ENCODE results near the gene CFAP92.

DNA sequence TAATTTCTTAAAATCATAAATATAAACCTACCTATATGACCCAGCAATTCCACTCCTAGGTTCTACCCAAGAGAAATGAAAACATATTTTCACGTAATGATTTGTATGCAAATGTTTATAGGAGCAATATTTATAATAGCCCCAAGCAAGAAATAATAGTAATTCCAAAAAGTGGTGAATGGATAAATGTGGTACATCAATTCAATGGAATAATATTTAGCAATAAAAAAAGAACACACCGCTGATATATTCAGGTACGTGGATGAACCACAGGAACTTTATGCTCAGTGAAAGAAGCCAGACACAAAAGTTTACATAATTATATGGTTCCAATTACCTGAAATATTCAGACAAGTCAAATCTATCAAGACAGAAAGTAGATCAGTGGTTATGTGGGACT, 64.5 kb downstream of the CFAP92 start:
- TF ChIP-seq CTCF (conservative IDR thresholded peaks at IDR 0.05 in 1 of 2, IDR thresholded peaks at IDR 0.05 in 1 of 2; ENCODE audit: extremely low read depth in 1 of 2, insufficient read depth in 1 of 2, low read depth in 1 of 2, low read length in 2 of 2) (no peak), EZH2 (IDR thresholded peaks at IDR 0.05; ENCODE audit: borderline replicate concordance, low read length) (no peak)

All from mammary epithelial cell (primary cell).